GM12875 (cell line): Measurements from ENCODE around the gene SEC22A.

Experiments used
- H3K4me3 ChIP-seq: one replicate; pipeline ENCODE4 v1.5.1; 2011; ENCODE audit warnings: low read depth, low read length, control low read depth
- CTCF ChIP-seq: IDR thresholded peaks from 2 replicates; pipeline ENCODE4 v1.5.1; 2011; ENCODE audit warnings: low read depth, mild to moderate bottlenecking, control low read depth, inconsistent platforms, low read length, moderate library complexity, borderline replicate concordance; ENCODE audit not compliant: insufficient read depth

SEC22A gene

GRCh38 chr3:123301331-123302184, 99.8 kb downstream of the SEC22A start:
- no peak for TF ChIP-seq CTCF

GRCh38 chr3:123302961-123303360, 101.2 kb downstream of the SEC22A start:
- no peak overlapping the region for H3K4me3 ChIP-seq
- no peak for TF ChIP-seq CTCF

More at GRCh38 chr3:123301331-123302184, 99.8 kb downstream of the SEC22A start:
- no peak overlapping the region for H3K4me3 ChIP-seq

GRCh38 chr3:123303976-123304560, 102.3 kb downstream of the SEC22A start:
- H3K4me3 ChIP-seq = no peak overlapping the region
- no peak for TF ChIP-seq CTCF

GRCh38 chr3:123305192-123305591, 103.4 kb downstream of the SEC22A start:
- no peak overlapping the region for H3K4me3 ChIP-seq
- no peak for TF ChIP-seq CTCF

- TF ChIP-seq CTCF = no peak
- no peak overlapping the region for H3K4me3 ChIP-seq
Measured at GRCh38 chr3:123307064-123307463, 105.3 kb downstream of the SEC22A start.

- H3K4me3 ChIP-seq = no peak overlapping the region
- no peak for TF ChIP-seq CTCF
Measured at GRCh38 chr3:123310186-123310585, 108.4 kb downstream of the SEC22A start.

GRCh38 chr3:123310741-123311140, 109.0 kb downstream of the SEC22A start:
- no peak for TF ChIP-seq CTCF
- H3K4me3 ChIP-seq = no peak overlapping the region
